Kidney (tissue), 14 donors: ENCODE measurements around the gene LMAN2L. TPM values are rescaled to one million over a fixed set of nuclear protein-coding genes. Genes with fewer than 3 reads are reported as not detected.

Source experiments
- DNase-seq, 5 donors: peaks; one replicate each; pipeline ENCODE4 v3.0.0-alpha.2; 2013 to 2020
- FAIRE-seq: peaks from 2 replicates; lab custom pipeline; 2012; peaks lifted over from hg19 to GRCh38; lab: Jason Lieb, UNC
- H3K27ac ChIP-seq, 2 donors: one replicate each; pipeline ENCODE4 v1.7.0; 2013; ENCODE audit warnings: low read depth in 2 of 2, low read length in 2 of 2, inconsistent platforms in 1 of 2
- H3K27me3 ChIP-seq: one replicate; pipeline ENCODE4 v1.7.1; 2013; ENCODE audit warnings: low read length, inconsistent platforms; ENCODE audit not compliant: control insufficient read depth, insufficient read depth
- H3K36me3 ChIP-seq, 3 donors: one replicate each; pipeline versions ENCODE4 v1.7.0 to v1.7.1; 2013; ENCODE audit warnings: low read length in 3 of 3, control low read depth in 1 of 3, inconsistent platforms in 1 of 3; ENCODE audit not compliant: insufficient read depth in 3 of 3, control insufficient read depth in 2 of 3
- H3K4me1 ChIP-seq, 3 donors: one replicate each; pipeline versions ENCODE4 v1.7.0 to v1.7.1; 2013; ENCODE audit warnings: low read length in 3 of 3, inconsistent platforms in 1 of 3, low read depth in 1 of 3; ENCODE audit not compliant: control insufficient read depth in 2 of 3, insufficient read depth in 2 of 3
- H3K4me3 ChIP-seq, 3 donors: one replicate each; pipeline versions ENCODE4 v1.7.0 to v1.8.1; 2013; ENCODE audit warnings: low read length in 3 of 3, control low read depth in 1 of 3, inconsistent platforms in 1 of 3
- H3K9ac ChIP-seq, 3 donors: one replicate each; pipeline versions ENCODE4 v1.7.0 to v1.7.1; 2013; ENCODE audit warnings: low read length in 3 of 3, control low read depth in 1 of 3, inconsistent platforms in 1 of 3
- H3K9me3 ChIP-seq, 3 donors: one replicate each; pipeline versions ENCODE4 v1.7.0 to v1.7.1; 2013; ENCODE audit warnings: low read length in 3 of 3, control low read depth in 1 of 3, inconsistent platforms in 1 of 3; ENCODE audit not compliant: control insufficient read depth in 2 of 3, insufficient read depth in 1 of 3
- CTCF ChIP-seq: IDR thresholded peaks from 3 replicates; pipeline ENCODE4 v1.5.1; 2012; ENCODE audit warnings: mild to moderate bottlenecking, moderate library complexity, borderline replicate concordance; ENCODE audit not compliant: insufficient read depth; ENCODE audit errors: extremely low read depth
- intact Hi-C: fragments of 100-400 bp; cut with DNase I; formaldehyde crosslinking; loops from one replicate; pipeline ENCODE4 v1.11.1; 2022
- polyA plus RNA-seq: library from polyadenylated mRNA; stranded (reverse); fragments of 350-450 nt; fragmentation: Illumina TruSeq; extraction: RNeasy Lipid Tissue Mini Kit (QIAGEN cat#74804); gene quantifications from one replicate; pipeline ENCODE4 v1.2.3, GENCODE V29; 2014; ENCODE audit warnings: low read depth, low replicate concordance; ENCODE audit not compliant: insufficient read depth
- total RNA-seq: library from RNA; stranded (reverse); fragmentation: NEBNext Ultra II Directional; extraction: Animal tissue kit (Norgen Biotek cat#: 25700); gene quantifications from one replicate; pipeline ENCODE4 v1.2.1, GENCODE V29; 2021
- donor health status: control.
- donor health status: control.
- donor health status: control.
- donor health status: control.
- donor health status: control.
- donor health status: DM: yes; HTN: yes; CAD: no.
- donor health status: Normal renal cell carcinoma (clear cell type).

LMAN2L gene
- total and polyA plus RNA-seq, 2 donors from 2014 or later: 23.0 to 25.3 TPM

- Histone ChIP-seq H3K9ac (no peak overlapping the region), H3K27me3 (no peaks in the 10 kb centered on the region), H3K27ac (no peak overlapping the region), H3K4me1 (no peaks in the 10 kb centered on the region), H3K4me3 (no peak overlapping the region), H3K9me3 (no peaks in the 10 kb centered on the region), H3K36me3 (peaks cover 3 to 38% (median 28%) of the 10 kb centered on the region in 3 donors)
- no peak for DNase-seq
- TF ChIP-seq CTCF: no peak
- intact Hi-C loops: no loop called here
- no peak for FAIRE-seq
Measured at GRCh38 chr2:96703021-96703751, 36.7 kb downstream of the LMAN2L start.

- intact Hi-C loops: no loop called here
- Histone ChIP-seq H3K27me3 (no peaks in the 10 kb centered on the region), H3K9me3 (no peaks in the 10 kb centered on the region), H3K27ac (no peak overlapping the region), H3K9ac (no peak overlapping the region), H3K4me3 (no peak overlapping the region), H3K36me3 (peaks cover 2 to 31% (median 18%) of the 10 kb centered on the region in 3 donors), H3K4me1 (no peaks in the 10 kb centered on the region)
- no peak for TF ChIP-seq CTCF
- no peak for FAIRE-seq
- DNase-seq: no peak
Measured at GRCh38 chr2:96702098-96702785, 37.6 kb downstream of the LMAN2L start.

- Histone ChIP-seq H3K27ac (no peak overlapping the region), H3K4me1 (no peaks in the 10 kb centered on the region), H3K27me3 (no peaks in the 10 kb centered on the region), H3K4me3 (no peak overlapping the region), H3K36me3 (peaks cover 2 to 25% (median 12%) of the 10 kb centered on the region in 3 donors), H3K9me3 (no peaks in the 10 kb centered on the region), H3K9ac (no peak overlapping the region)
- no peak for FAIRE-seq
- TF ChIP-seq CTCF: no peak
- intact Hi-C loops: no loop called here
- peak in 1 of 5 donors; percentile 10 for DNase-seq
Measured at GRCh38 chr2:96701636-96702035, 38.2 kb downstream of the LMAN2L start.
